Measurements from ENCODE around the gene LEFTY1. TPM values are rescaled to one million over a fixed set of nuclear protein-coding genes. Genes with fewer than 3 reads are reported as not detected.

LEFTY1 gene
- total and polyA plus RNA-seq, 4 donors: 0.25 to 0.63 (median 0.45) TPM

- Histone ChIP-seq H3K4me1 (ENCODE audit: control insufficient read depth in 1 of 2, insufficient read depth in 2 of 2, low read length in 2 of 2) (no peaks in the 10 kb centered on the region), H3K4me3 (ENCODE audit: low read length in 2 of 2) (no peak overlapping the region), H3K27ac (ENCODE audit: low read depth in 1 of 2, low read length in 2 of 2) (no peak overlapping the region), H3K9me3 (ENCODE audit: control insufficient read depth, low read length) (no peaks in the 10 kb centered on the region), H3K36me3 (ENCODE audit: control insufficient read depth in 1 of 2, insufficient read depth in 2 of 2, low read length in 1 of 2) (no peaks in the 10 kb centered on the region), H3K27me3 (ENCODE audit: control insufficient read depth in 1 of 2, insufficient read depth in 2 of 2, low read length in 1 of 2) (no peaks in the 10 kb centered on the region)
- intact Hi-C loops (cut with DNase I): no loop called here
- 43 to 56% methylated on average over 5 of the region's 5 CpGs for WGBS, 2 donors
- peak in 1 of 2 donors; percentile 21 for DNase-seq
- no peak for ATAC-seq (ENCODE audit: low FRiP score)
Observed at GRCh38 chr1:225908013-225908640, 19.2 kb upstream of the LEFTY1 start.

- no peaks in the 10 kb centered on the region for H3K9me3 ChIP-seq (ENCODE audit: control insufficient read depth, low read length)
- no peaks in the 10 kb centered on the region for H3K4me1 ChIP-seq (ENCODE audit: control insufficient read depth in 1 of 2, insufficient read depth in 2 of 2, low read length in 2 of 2)
- ATAC-seq (ENCODE audit: low FRiP score) (no peak), DNase-seq (peak in 1 of 2 donors; percentile 30)
- no peaks in the 10 kb centered on the region for H3K27me3 ChIP-seq (ENCODE audit: control insufficient read depth in 1 of 2, insufficient read depth in 2 of 2, low read length in 1 of 2)
- intact Hi-C loops (cut with DNase I): no loop called here
- H3K4me3 ChIP-seq (ENCODE audit: low read length in 2 of 2): no peak overlapping the region
- H3K36me3 ChIP-seq (ENCODE audit: control insufficient read depth in 1 of 2, insufficient read depth in 2 of 2, low read length in 1 of 2): no peaks in the 10 kb centered on the region
- WGBS, 2 donors: 95 to 99% methylated on average over 7 of the region's 7 CpGs
- H3K27ac ChIP-seq (ENCODE audit: low read depth in 1 of 2, low read length in 2 of 2): no peak overlapping the region
Observed at GRCh38 chr1:225907341-225907740, 18.4 kb upstream of the LEFTY1 start.

- H3K4me1 ChIP-seq (ENCODE audit: control insufficient read depth in 1 of 2, insufficient read depth in 2 of 2, low read length in 2 of 2): no peaks in the 10 kb centered on the region
- DNase-seq (peak in 1 of 2 donors; percentile 26), ATAC-seq (ENCODE audit: low FRiP score) (no peak)
- intact Hi-C loops (cut with DNase I): no loop called here
- H3K36me3 ChIP-seq (ENCODE audit: control insufficient read depth in 1 of 2, insufficient read depth in 2 of 2, low read length in 1 of 2): no peaks in the 10 kb centered on the region
- no peak overlapping the region for H3K27ac ChIP-seq (ENCODE audit: low read depth in 1 of 2, low read length in 2 of 2)
- WGBS, 2 donors: 93% methylated on average over 6 of the region's 6 CpGs
- no peak overlapping the region for H3K4me3 ChIP-seq (ENCODE audit: low read length in 2 of 2)
- H3K9me3 ChIP-seq (ENCODE audit: control insufficient read depth, low read length): no peaks in the 10 kb centered on the region
- H3K27me3 ChIP-seq (ENCODE audit: control insufficient read depth in 1 of 2, insufficient read depth in 2 of 2, low read length in 1 of 2): no peaks in the 10 kb centered on the region
Observed at GRCh38 chr1:225906467-225906866, 17.5 kb upstream of the LEFTY1 start.

GRCh38 chr1:225903623-225904022 lies 14.7 kb upstream of the LEFTY1 start:
- Histone ChIP-seq H3K4me3 (ENCODE audit: low read length in 2 of 2) (no peak overlapping the region), H3K9me3 (ENCODE audit: control insufficient read depth, low read length) (no peaks in the 10 kb centered on the region), H3K4me1 (ENCODE audit: control insufficient read depth in 1 of 2, insufficient read depth in 2 of 2, low read length in 2 of 2) (no peaks in the 10 kb centered on the region), H3K36me3 (ENCODE audit: control insufficient read depth in 1 of 2, insufficient read depth in 2 of 2, low read length in 1 of 2) (no peaks in the 10 kb centered on the region), H3K27me3 (ENCODE audit: control insufficient read depth in 1 of 2, insufficient read depth in 2 of 2, low read length in 1 of 2) (no peaks in the 10 kb centered on the region), H3K27ac (ENCODE audit: low read depth in 1 of 2, low read length in 2 of 2) (no peak overlapping the region)
- ATAC-seq (ENCODE audit: low FRiP score) (no peak), DNase-seq (no peak)
- WGBS, 2 donors: 87 to 89% methylated on average over 4 of the region's 4 CpGs
- intact Hi-C loops (cut with DNase I): no loop called here

GRCh38 chr1:225899044-225899925 lies 10.3 kb upstream of the LEFTY1 start:
- ATAC-seq (ENCODE audit: low FRiP score) (no peak), DNase-seq (no peak)
- Histone ChIP-seq H3K4me3 (ENCODE audit: low read length in 2 of 2) (no peak overlapping the region), H3K27me3 (ENCODE audit: control insufficient read depth in 1 of 2, insufficient read depth in 2 of 2, low read length in 1 of 2) (no peaks in the 10 kb centered on the region), H3K27ac (ENCODE audit: low read depth in 1 of 2, low read length in 2 of 2) (no peak overlapping the region), H3K4me1 (ENCODE audit: control insufficient read depth in 1 of 2, insufficient read depth in 2 of 2, low read length in 2 of 2) (no peaks in the 10 kb centered on the region), H3K36me3 (ENCODE audit: control insufficient read depth in 1 of 2, insufficient read depth in 2 of 2, low read length in 1 of 2) (no peaks in the 10 kb centered on the region), H3K9me3 (ENCODE audit: control insufficient read depth, low read length) (no peaks in the 10 kb centered on the region)
- WGBS, 2 donors: 71 to 81% methylated on average over 4 of the region's 4 CpGs
- intact Hi-C loops (cut with DNase I): no loop called here

- intact Hi-C loops (cut with DNase I): no loop called here
- DNase-seq (no peak), ATAC-seq (ENCODE audit: low FRiP score) (no peak)
- 89 to 93% methylated on average over 19 of the region's 19 CpGs for WGBS, 2 donors
- Histone ChIP-seq H3K4me1 (ENCODE audit: control insufficient read depth in 1 of 2, insufficient read depth in 2 of 2, low read length in 2 of 2) (no peaks in the 10 kb centered on the region), H3K36me3 (ENCODE audit: control insufficient read depth in 1 of 2, insufficient read depth in 2 of 2, low read length in 1 of 2) (no peaks in the 10 kb centered on the region), H3K4me3 (ENCODE audit: low read length in 2 of 2) (no peak overlapping the region), H3K27ac (ENCODE audit: low read depth in 1 of 2, low read length in 2 of 2) (no peak overlapping the region), H3K27me3 (ENCODE audit: control insufficient read depth in 1 of 2, insufficient read depth in 2 of 2, low read length in 1 of 2) (no peaks in the 10 kb centered on the region), H3K9me3 (ENCODE audit: control insufficient read depth, low read length) (no peaks in the 10 kb centered on the region)
Observed at GRCh38 chr1:225897595-225898514, 8.9 kb upstream of the LEFTY1 start.

- WGBS, 2 donors: 67 to 70% methylated on average over 7 of the region's 7 CpGs
- peak; percentile 59 for ATAC-seq (ENCODE audit: low FRiP score)
- Histone ChIP-seq H3K27ac (ENCODE audit: low read depth in 1 of 2, low read length in 2 of 2) (no peak overlapping the region), H3K4me3 (ENCODE audit: low read length in 2 of 2) (no peak overlapping the region), H3K4me1 (ENCODE audit: control insufficient read depth in 1 of 2, insufficient read depth in 2 of 2, low read length in 2 of 2) (no peaks in the 10 kb centered on the region), H3K9me3 (ENCODE audit: control insufficient read depth, low read length) (no peaks in the 10 kb centered on the region), H3K27me3 (ENCODE audit: control insufficient read depth in 1 of 2, insufficient read depth in 2 of 2, low read length in 1 of 2) (no peaks in the 10 kb centered on the region), H3K36me3 (ENCODE audit: control insufficient read depth in 1 of 2, insufficient read depth in 2 of 2, low read length in 1 of 2) (no peaks in the 10 kb centered on the region)
- intact Hi-C loops (cut with DNase I): no loop called here
- no peak for DNase-seq
Observed at GRCh38 chr1:225896937-225897549, 8.1 kb upstream of the LEFTY1 start.

GRCh38 chr1:225896494-225896893 lies 7.5 kb upstream of the LEFTY1 start:
- H3K4me3 ChIP-seq (ENCODE audit: low read length in 2 of 2): no peak overlapping the region
- H3K27ac ChIP-seq (ENCODE audit: low read depth in 1 of 2, low read length in 2 of 2): no peak overlapping the region
- no peaks in the 10 kb centered on the region for H3K4me1 ChIP-seq (ENCODE audit: control insufficient read depth in 1 of 2, insufficient read depth in 2 of 2, low read length in 2 of 2)
- intact Hi-C loops (cut with DNase I): no loop called here
- ATAC-seq (ENCODE audit: low FRiP score) (no peak), DNase-seq (no peak)
- H3K36me3 ChIP-seq (ENCODE audit: control insufficient read depth in 1 of 2, insufficient read depth in 2 of 2, low read length in 1 of 2): no peaks in the 10 kb centered on the region
- no peaks in the 10 kb centered on the region for H3K27me3 ChIP-seq (ENCODE audit: control insufficient read depth in 1 of 2, insufficient read depth in 2 of 2, low read length in 1 of 2)
- H3K9me3 ChIP-seq (ENCODE audit: control insufficient read depth, low read length): no peaks in the 10 kb centered on the region
- 76 to 78% methylated on average over 5 of the region's 5 CpGs for WGBS, 2 donors

Measured in aorta (tissue), 5 donors.